Measurements from ENCODE around the gene C12orf43. TPM values are rescaled to one million over a fixed set of nuclear protein-coding genes. Genes with fewer than 3 reads are reported as not detected.

Gene C12orf43
- total RNA-seq, 1 experiment from 2014 or later, result 15.5 TPM

Other genes with a start within 250 kb of the C12orf43 start
- 4.0 and 4.7 TPM in 2 replicates for gene SPPL3, start 112.1 kb downstream of the C12orf43 start, total RNA-seq (2014; rRNA removed; shearing (Covaris generic))
- not detected in 2 replicates for gene HNF1A, start 37.9 kb downstream of the C12orf43 start, total RNA-seq (2014; rRNA removed; shearing (Covaris generic))
- 5.3 and 9.2 TPM in 2 replicates for gene OASL, start 22.8 kb upstream of the C12orf43 start, total RNA-seq (2014; rRNA removed; shearing (Covaris generic))
- gene P2RX7, start 116.4 kb upstream of the C12orf43 start, total RNA-seq (2014; rRNA removed; shearing (Covaris generic)), result 1.5 and 2.4 TPM in 2 replicates
- 52.3 and 61.7 TPM in 2 replicates for gene P2RX4, start 193.6 kb upstream of the C12orf43 start, total RNA-seq (2014; rRNA removed; shearing (Covaris generic))